Measurements from ENCODE around the gene HDGFL1. TPM values are rescaled to one million over a fixed set of nuclear protein-coding genes. Genes with fewer than 3 reads are reported as not detected.

The HDGFL1 gene
- total RNA-seq, result not detected in 2 replicates

DNA sequence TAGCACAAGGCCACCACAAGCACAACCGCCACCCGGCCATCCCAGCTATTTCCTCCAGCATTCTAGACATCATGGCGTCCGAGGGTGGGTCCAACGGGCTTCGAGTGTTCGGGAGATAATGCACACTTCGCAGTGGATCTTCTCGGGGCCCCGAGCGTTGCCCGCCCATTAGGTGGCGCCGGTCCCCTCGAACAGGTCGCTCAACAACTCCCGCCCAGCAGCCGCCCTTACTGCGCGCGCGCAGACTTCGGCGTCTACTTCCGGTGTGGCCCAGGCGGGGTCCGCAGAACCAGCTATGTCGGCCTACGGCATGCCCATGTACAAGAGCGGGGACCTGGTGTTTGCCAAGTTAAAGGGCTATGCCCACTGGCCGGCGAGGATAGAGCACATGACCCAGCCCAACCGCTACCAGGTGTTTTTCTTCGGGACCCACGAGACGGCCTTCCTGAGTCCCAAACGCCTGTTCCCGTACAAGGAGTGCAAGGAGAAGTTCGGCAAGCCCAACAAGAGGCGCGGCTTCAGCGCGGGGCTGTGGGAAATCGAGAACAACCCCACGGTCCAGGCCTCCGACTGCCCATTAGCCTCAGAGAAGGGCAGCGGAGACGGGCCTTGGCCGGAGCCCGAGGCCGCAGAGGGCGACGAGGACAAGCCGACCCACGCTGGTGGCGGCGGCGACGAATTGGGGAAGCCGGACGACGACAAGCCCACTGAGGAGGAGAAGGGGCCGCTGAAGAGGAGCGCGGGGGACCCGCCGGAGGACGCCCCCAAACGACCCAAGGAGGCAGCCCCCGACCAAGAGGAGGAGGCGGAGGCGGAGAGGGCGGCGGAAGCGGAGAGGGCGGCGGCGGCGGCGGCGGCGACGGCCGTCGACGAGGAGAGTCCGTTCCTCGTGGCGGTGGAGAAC lies at the start of gene HDGFL1:
TSS of gene HDGFL1 (plus strand) at position 286 of the 904 bp plus-strand sequence. CDS start at position 296, 10 bp downstream.

